Stimulated activated CD8-positive, alpha-beta memory T cell treated with anti-CD3 and anti-CD28 coated beads, Interleukin-12 subunit alpha, Interleukin-12 subunit beta, amount 100 ng/mL, for 24 hours (primary cell): ENCODE measurements around the gene INSR.

ENCODE experiments used
- DNase-seq: peaks from one replicate; pipeline ENCODE4 v3.0.0-alpha.2; 2020; ENCODE audit errors: extremely low read depth

Gene INSR

DNA sequence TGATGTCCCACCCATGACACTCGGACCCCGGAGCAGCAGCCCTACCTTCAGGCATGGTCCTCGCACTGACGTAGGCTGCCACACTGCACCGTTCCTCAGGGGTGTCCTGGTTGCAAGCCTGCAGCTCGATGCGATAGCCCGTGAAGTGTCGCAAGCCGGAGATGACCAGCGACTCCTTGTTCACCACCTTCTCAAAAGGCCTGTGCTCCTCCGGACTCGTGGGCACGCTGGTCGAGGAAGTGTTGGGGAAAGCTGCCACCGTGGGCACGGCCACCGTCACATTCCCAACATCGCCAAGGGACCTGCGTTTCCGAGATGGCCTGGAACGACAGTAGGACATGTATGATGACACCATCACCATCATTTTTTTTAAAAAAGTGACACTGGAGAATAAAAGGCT is 151.4 kb downstream of the INSR start:
- DNase-seq: no peak

DNA sequence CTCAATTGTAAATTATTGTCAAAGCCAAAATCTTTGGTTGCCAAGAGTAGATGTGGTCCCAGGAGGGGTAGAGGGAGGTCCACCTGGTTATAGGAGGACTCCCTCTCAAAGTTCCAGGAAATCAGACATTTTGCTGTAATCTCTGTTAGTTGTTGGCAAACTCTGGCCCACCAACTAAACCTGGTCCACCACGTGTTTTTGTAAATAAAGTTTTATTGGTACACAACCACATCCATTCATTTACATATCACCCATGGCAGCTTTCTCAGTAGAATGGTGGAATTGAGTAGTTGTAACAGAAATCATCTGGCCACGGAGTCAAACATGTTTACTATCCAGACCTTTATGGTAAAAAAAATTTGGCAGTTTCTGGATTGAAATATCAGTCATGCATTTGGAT is 154.1 kb downstream of the INSR start:
- no peak for DNase-seq

DNA sequence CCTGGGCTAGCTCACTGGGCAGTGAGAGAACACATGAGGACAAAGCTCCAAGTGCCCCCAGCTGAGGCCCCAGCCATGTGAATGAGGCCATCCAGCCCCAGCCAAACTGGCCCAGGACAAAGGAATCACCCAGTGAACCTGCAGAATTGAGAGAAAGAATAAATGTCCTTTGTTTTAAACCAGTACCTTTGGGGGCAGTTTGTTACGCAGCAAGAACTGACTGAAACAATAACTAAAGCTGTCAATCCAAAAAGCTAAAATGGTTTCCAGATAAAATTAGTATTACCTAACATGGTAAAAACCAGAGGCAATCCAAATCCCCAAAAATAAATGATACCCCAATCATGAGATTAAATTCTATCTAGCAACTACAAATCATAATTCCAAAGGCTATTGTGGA is 155.1 kb downstream of the INSR start:
- DNase-seq: no peak

DNA sequence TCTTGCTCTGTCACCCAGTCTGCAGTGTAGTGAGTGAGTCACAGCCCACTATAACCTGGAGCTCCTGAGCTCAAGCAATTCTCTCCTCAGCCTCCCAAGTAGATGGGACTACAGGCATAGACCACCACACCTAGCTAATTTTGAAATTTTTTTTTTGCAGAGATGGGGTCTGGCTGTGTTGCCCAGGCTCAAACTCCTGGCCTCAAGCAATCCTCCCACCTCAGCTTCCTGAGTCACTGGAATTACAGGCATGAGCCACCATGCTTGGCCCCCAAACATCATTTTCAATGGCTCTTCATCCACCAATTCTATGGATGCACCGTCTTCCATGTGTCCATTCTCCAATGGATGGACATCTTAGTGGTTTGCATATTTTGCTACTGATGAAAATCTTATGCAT is 155.8 kb downstream of the INSR start:
- no peak for DNase-seq

DNA sequence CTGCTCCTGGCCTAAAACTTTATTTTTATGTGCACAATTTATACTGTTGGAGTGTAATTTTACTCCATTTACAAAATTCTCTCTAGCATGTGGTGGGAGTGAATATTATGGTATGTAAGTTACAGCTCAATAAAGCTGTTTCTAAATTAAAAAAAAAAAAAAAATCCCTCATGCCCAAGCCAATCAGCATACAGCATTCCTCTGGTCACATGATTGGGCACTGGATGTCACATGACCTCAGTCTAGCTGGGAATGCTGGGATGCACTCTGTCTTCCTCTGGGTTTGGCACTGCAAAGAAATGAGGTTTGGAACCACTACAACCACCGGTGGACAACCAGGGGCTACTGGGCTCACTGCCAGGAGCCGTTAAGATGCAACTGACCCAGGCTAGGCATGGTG is 157.1 kb downstream of the INSR start:
- DNase-seq: no peak

DNA sequence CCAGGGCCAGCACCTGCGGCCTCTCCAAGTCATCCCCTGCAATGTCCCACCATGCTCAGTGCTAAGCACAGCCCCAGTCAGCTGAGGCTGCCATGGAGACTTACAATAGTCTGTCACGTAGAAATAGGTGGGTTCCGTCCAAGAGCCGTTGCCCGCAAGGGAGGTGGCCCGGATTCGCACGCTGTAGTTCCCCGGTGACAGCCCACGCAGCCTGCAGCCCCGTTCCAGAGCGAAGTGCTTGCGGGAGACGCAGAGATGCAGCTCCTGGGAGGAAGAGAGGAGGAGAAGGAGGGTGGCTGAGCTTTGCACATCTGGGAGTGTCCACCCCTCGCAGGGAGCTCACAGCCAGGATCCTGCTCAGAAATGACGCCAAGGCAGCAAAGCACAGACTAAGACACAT is 162.2 kb downstream of the INSR start:
- DNase-seq: no peak

DNA sequence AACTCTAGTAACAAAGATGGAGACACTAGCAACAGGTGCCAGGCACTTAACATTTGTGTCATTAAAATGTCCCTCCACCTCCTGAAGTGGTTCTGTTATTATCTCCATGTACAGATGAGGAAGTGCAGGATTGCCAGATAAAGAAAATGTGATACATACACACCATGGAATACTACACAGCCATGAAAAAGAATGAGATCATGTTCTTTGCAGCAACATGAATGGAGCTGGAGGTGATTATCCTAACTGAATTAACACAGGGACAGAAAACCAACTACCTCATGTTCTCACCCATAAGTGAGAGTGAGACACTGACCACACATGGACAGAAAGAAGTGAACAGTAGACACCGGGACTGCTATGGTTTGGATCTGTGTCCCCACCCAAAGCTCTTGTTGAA is 164.2 kb downstream of the INSR start:
- no peak for DNase-seq

DNA sequence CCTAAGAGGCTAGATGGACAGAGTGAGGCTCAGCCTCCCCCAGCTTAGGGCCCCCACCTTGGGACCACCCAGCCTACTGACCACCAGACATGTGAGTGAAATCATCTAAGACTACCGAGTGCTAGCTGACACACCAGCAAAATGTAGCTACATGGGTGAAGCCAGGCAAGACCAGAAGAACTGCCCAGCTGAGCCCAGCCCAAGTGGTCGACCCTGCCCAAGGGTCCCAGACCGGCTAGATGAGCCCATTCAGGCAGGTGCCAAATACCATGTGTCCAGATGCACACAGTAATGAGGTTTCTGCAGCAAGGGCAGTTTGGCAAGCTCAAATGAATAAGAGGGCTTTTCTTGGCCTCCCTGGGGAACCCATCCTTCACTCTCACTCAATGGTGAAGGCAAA is 168.1 kb downstream of the INSR start:
- no peak for DNase-seq

DNA sequence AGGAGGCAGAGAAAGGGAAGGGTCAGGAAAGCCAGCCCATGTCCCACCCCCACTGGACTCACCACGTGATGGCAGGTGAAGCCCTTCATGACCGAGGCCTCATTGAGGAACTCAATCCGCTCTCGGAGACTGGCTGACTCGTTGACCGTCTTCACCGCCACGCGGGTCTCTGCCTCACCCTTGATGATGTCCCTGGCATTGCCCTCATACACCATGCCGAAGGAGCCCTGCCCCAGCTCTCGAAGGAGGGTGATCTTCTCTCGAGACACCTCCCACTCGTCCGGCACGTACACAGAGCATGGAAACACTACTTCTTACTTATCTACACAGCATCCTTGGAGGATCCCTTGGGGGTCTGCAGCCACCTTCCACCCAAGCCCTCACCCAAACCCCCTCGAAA is 169.0 kb downstream of the INSR start:
- no peak for DNase-seq

DNA sequence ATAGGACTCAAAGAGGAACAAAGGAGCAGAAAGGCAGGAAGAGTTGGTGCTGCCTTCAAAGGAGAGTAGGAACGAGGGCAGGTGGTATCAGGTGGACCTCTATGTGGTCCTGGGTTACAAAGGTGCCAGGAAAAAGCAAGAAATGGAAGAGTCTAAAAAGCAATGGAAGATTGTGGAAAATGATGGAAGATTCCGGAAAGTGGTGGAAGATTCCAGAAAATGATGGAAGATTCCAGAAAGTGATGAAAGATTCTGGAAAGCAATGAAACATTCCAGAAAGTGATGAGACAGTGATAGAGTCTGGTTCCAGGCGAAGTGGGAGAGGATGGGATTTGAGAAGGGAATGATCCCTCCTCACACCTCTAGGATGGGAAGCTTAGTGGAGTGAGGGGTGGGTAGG is 169.4 kb downstream of the INSR start:
- no peak for DNase-seq

DNA sequence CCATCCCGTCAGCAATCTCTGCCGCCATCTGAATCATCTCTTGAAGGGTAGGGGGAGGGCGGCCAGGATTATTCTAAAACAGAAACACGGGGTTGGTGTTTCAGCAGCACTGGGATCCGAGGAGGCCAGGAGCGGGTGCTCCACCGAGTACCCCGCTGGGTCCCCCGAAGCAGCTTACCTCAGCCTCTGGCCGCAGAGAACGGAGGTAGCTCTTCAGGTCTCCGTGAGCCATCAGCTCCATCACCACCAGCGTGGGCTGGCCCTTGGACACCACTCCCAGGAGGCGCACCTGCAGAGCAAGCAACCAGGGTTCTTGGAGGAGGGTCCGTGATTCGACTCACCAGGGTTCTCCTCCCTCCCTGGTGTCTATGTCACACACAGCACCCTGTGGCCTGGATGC is 171.5 kb downstream of the INSR start:
- no peak for DNase-seq

DNA sequence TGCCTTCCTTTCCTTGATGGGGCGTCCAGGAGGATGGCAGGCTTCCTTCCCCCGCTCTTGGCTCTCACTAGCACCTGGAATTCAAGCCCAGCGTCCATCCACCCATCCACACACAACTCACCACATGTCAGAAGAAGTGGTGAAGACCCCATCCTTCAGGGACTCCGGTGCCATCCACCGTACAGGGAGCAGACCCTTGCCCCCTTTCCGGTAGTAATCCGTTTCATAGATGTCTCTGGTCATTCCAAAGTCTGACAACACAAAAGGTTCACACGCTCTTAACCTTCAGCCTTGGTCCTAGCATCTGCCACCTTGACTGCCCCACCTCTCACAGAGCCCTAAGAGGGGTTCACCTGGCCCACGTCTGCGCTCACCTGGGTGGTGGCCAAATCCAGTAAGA is 173.7 kb downstream of the INSR start:
- no peak for DNase-seq

DNA sequence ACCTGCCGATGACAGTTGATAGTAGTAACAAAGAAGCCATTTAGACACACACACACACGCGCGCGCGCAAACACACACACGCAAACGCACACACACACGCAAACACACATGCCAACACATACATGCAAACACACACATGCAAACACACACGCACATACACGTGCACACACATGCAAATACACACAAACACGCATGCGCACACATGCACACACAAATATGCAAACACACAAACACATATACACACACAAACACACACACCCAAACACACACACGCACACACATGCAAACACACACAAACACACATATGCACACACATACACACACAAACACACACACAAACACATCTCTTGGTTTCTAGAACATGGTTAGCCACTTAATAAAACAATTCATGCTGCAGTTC is 174.6 kb downstream of the INSR start:
- DNase-seq: no peak

DNA sequence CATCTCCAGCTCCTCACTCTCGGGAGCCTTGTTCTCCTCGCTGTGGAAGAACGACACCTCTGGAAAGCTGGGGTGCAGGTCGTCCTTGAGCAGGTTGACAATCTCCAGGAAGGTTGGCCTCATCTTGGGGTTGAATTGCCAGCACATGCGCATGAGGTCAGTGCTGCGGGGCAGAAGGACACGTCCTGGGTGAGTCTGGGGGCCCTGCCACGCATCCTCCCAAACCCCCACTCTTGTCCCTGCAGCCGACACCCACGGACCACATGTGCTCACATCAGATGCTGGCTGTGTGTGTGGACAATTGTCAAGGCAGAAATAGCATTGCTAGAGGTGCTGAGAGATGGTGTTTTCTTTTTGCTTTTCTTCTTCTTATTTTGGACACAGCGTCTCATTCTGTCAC is 177.0 kb downstream of the INSR start:
- DNase-seq: no peak

DNA sequence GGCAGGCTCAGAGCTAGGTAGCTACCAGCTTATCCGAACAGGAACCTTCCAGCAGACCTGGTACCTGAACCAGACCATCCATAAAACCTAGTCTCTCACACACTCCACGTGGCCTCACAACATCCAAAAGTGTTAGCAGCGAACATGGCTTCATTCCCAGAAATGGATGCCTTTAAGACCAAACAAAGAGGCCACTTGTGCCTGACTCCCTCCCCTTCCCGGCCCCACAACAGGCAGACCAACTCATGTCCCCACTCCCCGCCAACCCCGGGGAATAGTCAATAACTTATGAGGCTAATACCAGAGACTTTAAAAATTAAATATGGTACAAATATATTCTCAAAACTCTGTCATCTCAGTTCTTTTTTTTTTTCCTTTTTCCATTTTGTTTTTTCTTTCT is 178.5 kb downstream of the INSR start:
- no peak for DNase-seq

DNA sequence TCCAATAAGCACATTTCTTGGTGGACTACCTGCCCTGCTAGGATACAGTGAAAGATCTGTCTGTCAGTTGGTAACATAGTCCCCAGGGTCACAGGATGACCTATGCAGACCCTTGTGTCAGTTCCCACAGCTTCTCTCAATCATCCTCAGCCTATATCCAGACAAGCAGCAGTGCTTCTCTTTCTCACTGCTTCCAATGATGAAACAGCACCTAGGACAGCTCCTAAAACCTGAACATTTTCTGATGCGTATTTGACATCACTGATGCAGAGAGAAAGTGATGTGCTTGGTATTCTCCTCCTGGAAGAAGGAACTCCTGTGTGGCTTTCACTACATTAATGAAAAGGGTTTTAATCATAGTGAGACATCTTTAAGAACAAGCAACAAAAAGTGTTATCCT is 181.0 kb downstream of the INSR start:
- no peak for DNase-seq

DNA sequence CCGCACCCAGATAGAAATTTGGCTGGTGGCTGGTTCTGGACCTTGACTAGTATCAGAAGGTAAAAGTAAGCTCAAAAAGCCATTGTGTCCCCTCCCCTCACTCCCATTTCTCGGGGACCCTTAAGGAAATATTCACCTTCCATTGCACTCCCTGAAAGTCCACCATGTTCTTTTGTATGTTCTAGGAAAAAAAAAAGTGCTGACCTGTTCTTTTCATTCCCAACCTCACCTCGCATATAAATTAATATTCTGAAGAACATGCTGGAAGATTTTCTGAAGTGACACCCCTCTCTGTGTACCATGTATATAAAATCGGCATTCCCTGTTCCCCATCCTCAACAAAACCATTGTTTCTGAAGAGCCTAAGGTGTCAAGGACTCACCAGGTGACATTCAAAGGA is 181.5 kb downstream of the INSR start:
- DNase-seq: no peak

DNA sequence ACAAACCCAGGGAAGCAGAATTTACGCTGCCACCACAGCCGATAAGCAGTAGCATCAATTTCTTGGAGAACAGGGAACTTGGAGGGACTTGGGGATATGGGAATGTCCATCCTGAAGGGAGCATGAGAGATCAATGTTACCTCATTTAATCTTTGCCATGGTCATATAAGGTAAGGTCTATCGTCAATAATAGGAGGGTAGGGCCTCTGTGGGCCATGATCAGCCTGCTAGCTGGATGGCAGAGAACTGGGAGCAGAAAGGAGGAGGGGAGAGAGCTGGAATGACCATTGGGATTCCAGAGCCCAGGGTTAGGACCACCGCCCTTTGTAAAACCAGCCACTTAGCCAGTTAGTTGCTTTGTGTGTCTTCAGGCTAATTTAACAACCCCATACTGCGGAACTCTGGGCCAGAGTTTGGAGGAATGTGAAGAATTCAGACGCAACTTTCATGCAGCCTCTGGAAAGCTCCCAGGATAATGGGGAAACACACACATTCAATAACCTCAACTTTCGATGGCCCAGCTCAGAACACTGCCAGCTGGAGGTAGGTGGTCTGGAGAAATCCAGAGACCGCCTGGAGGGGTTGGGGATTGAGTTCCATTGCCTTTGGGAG is 184.4 kb downstream of the INSR start:
- DNase-seq: no peak

DNA sequence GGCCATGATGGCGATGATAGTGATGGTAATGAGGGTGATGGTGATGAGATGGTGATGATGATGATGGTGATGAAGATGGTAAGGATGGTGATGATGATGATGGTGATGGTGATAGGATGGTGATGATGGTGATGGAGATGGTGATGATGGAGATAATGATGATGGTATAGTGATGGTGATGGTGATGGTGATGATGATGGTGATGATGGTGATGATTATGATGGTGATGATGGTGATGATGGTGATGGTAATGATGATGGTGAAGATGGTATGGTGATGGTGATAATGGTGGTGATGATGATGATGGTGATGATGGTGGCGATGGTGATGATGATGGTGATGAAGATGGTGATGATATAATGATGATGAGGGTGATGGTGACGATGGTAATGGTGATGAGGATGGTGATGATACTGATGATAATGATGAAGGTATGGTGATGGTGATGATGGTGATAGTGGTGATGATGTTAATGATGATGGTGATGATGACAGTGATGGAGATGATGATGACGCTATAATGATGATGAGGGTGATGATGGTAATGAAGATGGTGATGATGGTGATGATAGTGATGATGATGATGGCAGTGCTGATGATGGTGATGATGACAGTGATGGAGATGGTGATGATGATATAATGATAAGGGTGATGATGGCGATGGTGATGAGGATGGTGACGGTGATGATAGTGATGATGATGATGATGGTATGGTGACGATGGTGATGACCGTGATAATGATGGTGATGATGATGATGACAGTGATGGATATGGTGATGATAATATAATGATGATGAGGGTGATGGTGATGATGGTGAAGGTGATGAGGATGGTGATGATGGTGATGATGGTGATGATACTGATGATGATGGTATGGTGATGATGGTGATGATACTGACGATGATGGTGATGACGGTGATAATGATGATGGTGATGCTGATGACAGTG is 187.2 kb downstream of the INSR start:
- DNase-seq: no peak

DNA sequence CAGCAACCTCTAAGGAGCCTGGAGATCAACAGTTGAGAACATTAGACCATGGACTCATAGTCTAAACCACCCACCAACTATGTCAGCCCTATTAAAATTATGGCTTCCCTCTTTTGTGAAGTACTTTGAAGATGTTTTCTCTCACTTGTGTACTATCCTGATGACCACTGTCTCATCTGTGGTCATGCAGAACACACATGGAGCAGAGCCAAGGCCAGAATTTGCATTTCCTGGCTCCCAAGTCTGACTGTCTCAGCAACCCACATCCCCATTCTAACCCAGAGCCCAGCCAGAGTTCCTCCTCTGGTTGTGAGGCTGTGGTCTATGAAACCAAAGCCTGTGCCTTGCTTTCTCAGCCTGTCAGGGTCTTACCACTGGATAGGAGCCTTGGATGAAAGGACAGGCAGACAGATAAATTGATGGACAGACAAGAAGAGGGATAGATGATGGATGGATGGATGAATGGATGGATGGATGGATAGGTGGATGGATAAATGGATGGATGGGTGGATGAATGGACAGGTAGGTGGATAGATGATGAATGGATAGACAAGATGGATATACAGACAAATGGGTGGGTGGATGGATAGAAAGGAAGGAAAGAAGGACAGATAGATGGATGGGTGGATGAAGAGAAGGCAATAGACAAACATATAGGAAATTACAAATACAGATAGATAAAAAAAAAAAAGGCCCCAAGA is 189.3 kb downstream of the INSR start:
- DNase-seq: no peak

DNA sequence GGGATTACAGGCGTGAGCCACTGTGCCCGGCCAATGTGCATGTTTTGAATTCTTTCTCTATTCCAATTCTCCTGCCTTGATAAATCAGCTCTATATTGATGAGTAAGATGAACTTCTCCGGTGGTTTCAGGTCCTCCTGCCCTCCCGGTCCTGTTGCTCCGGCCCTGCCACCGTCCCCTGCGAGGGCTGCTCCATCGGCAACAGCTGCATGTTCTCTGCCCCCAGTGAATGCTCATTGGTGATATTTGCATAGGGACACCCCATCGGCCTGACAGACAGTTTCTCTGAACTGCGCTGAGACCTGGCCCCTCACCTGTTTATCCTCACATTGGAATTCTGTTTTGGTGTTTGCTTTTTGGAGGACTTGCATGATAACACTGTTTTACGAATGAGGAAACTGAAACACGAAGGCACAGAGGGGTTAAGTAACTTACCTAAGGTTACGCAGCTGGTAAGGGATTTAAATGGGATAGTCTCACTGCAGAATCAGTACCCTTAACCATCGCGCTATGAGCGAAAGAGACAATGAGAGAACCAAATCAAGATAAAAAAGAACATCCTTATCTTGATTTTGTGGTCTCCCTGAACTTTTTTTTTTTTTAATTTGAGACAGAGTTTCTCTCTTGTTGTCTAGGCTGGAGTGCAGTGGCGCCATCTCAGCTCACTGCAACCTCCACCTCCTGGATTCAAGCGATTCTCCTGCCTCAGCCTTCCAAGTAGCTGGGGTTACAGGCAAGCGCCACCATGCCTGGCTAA is 192.5 kb downstream of the INSR start:
- no peak for DNase-seq

DNA sequence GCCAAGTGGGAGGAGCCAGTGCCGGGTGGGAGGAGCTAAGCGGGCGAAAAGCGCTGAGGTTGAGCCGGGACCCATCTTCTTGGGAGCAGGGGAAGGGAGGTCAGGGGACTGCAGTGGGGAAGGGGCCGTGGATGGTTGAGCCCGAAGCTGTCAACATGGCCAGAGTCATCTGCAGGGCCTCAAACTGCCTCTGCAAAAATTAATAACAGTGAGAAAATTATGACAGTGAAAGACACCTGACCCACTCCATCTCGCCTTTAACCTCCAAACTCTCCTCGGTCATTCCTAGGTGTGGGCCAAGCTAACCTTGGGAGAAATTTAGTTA is 194.7 kb downstream of the INSR start:
- no peak for DNase-seq
